ENCODE measurements around the gene PIK3R5. TPM values are rescaled to one million over a fixed set of nuclear protein-coding genes. Genes with fewer than 3 reads are reported as not detected.

Gene PIK3R5
- polyA plus RNA-seq, 1 experiment = 0.02 TPM

DNA sequence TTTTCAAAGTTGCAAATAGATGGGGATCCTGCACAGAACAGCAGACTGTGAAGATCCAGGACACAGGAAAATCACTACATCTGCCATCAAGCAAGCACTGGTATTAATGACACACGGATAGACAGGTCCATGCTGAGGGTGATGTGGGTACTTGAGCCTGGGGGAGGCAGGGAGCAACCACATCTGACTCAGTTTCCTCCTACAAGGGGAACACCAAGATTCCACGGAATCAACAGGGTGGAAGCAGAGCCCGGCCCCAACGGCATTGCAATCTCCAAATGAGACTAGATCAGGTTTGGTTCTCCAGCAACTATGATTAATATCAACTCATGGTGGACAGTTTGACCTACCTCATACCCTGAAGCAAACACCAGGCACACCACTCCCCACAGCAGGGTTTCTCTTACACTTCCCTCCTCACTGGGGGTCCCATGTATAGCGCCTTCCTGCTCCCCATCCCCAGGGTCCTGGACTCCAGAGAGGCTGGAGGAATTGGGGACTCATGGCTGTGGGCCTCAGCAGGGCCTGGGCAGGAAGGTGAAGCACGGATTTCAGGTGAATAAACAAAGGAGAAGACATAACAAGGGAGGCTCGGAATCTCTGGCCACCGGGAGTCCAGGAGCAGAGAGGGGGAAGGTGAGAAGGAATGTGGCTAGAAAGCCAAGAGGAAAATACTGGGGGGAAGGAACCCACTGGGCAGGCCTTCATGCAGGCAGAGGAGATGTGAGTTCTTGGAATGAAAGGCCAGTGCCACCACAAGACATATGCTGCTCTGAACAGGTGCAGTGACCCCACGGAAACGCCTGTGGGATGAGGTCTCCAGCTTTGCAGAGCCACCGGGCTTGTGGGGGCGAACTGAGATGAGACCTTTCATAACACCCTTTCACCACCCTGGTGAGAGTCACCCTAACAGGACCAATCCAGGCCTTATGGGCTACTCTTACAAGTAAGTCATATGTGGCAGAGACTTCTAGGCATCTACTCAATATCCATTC is 68.6 kb downstream of the PIK3R5 start:
- ChIA-PET CTCF (interaction anchor here (3.6 kb wide), 1 partner anchor 15 kb away, joined by 20 read pairs; no protein-coding TSS in a partner anchor), POLR2A (no interaction called here)
- H3K4me3 ChIP-seq (ENCODE audit: low read depth, low read length) = no peak overlapping the region
- no peak for DNase-seq (ENCODE audit: low read depth)
- no peaks in the 10 kb centered on the region for H3K36me3 ChIP-seq (ENCODE audit: control insufficient read depth, insufficient read depth, low read length)
- H3K27me3 ChIP-seq (ENCODE audit: control insufficient read depth, insufficient read depth, low read length) = no peaks in the 10 kb centered on the region; the same call in 1 of the 2 replicates
- TF ChIP-seq, protein P1, sequence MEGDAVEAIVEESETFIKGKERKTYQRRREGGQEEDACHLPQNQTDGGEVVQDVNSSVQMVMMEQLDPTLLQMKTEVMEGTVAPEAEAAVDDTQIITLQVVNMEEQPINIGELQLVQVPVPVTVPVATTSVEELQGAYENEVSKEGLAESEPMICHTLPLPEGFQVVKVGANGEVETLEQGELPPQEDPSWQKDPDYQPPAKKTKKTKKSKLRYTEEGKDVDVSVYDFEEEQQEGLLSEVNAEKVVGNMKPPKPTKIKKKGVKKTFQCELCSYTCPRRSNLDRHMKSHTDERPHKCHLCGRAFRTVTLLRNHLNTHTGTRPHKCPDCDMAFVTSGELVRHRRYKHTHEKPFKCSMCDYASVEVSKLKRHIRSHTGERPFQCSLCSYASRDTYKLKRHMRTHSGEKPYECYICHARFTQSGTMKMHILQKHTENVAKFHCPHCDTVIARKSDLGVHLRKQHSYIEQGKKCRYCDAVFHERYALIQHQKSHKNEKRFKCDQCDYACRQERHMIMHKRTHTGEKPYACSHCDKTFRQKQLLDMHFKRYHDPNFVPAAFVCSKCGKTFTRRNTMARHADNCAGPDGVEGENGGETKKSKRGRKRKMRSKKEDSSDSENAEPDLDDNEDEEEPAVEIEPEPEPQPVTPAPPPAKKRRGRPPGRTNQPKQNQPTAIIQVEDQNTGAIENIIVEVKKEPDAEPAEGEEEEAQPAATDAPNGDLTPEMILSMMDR (IDR thresholded peaks at IDR 0.05; ENCODE audit: insufficient read depth, low read depth, low read length) = no peak

DNA sequence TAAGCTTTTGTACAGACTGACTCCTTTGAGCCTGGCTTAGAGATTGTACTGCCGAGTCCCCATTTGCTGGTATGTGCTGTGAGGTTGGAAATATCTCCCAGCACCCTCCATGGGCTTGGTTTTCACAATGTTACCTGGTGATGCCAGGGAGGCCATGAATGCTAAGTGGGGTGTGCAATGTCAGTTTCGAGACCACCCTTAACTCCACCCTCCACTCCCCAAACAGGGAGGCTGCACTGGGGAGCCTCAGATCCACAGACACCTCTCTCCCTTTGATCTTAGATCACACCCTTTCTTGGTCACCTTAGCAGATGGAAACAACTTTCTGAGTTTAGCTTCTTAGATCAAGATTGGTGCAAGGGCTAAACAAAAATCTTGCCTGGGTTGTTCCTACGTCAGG is 69.4 kb downstream of the PIK3R5 start:
- ChIA-PET CTCF (interaction anchor here (1.2 to 3.6 kb wide), 8 partner anchors 16 to 486 kb away, joined by 3 to 27 read pairs (median 6); no protein-coding TSS in a partner anchor), POLR2A (no interaction called here)
- H3K36me3 ChIP-seq (ENCODE audit: control insufficient read depth, insufficient read depth, low read length) = no peaks in the 10 kb centered on the region
- no peak for DNase-seq (ENCODE audit: low read depth)
- TF ChIP-seq, protein P1 (IDR thresholded peaks at IDR 0.05; ENCODE audit: insufficient read depth, low read depth, low read length) = no peak
- H3K27me3 ChIP-seq (ENCODE audit: control insufficient read depth, insufficient read depth, low read length) = no peaks in the 10 kb centered on the region; the same call in 1 of the 2 replicates
- H3K4me3 ChIP-seq (ENCODE audit: low read depth, low read length) = no peak overlapping the region

DNA sequence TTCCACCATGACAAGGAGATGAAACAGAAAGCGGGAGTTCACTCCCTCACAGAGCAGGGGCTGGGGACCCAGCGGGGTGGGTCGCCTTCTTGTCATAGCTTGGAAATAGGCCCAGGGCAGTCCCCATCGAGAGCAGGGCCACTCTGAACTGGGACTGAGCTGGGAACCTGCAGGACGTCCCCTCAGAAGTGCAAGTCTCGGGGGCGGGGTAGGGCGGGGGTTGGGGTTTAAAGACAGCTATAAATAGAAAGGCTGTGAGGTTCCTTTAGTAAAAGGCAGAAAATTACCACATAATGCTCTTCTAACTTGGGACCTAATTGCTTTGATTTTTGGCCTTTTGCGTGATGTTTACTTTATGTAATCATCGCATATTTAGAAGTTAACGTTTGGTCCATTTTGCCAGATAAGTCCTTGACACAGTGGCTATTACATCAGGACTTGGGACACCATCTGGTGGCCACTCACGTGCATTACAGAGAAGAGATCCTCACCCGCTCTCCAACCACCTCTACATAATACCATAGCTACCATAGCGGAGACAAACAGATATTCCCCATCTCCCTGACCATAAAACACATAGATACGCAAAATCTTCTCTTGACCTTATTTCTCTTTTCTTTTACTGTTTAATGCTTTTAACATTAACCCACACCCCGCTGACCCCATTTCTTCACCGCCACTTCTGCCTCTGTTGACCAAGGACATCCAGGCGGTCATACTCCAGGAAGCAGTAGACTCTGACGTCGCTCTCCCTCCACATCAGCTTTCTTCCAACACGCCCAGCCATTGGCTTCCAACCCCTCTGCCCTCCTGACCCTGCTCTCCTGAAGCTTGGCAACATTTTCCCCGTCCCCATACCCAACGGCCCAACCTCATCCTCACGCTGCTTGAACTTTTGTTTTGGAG is 70.6 kb downstream of the PIK3R5 start:
- TF ChIP-seq, protein P1 (IDR thresholded peaks at IDR 0.05; ENCODE audit: insufficient read depth, low read depth, low read length) = peak; percentile 78
- no peak overlapping the region for H3K4me3 ChIP-seq (ENCODE audit: low read depth, low read length)
- ChIA-PET POLR2A (no interaction called here), CTCF (interaction anchor here (0.5 to 3.6 kb wide), 21 partner anchors 12 to 512 kb away, joined by 3 to 27 read pairs (median 4); no protein-coding TSS in a partner anchor)
- no peaks in the 10 kb centered on the region; the same call in 1 of the 2 replicates for H3K27me3 ChIP-seq (ENCODE audit: control insufficient read depth, insufficient read depth, low read length)
- H3K36me3 ChIP-seq (ENCODE audit: control insufficient read depth, insufficient read depth, low read length) = no peaks in the 10 kb centered on the region
- peak; percentile 7 for DNase-seq (ENCODE audit: low read depth)

DNA sequence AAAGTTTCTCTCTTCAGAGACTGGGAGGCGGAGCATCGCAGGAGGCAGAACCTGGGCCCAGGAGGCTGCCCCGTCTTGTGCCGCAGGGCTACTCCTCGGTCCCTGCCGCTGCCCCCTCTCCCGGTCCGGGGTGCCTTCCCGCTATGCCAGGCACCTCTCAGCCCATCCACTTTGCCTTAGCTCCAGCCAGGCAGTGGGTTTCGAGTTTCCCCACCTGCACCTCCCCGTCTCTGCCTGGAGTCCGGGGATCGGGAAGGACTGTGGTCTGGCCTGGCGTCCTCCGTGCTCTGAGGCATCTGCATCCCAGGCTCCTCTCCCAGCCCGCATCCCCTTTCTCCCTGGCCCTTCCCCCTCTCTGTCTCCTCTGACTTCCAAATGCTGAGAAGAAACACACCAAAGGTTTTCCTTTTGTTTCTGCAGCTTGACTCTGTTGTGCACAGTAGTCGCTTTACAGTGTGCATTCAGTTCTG is 71.3 kb downstream of the PIK3R5 start:
- DNase-seq (ENCODE audit: low read depth) = no peak
- ChIA-PET POLR2A (interaction anchor here (0.6 kb wide), 1 partner anchor 146 kb away, joined by 5 read pairs; no protein-coding TSS in a partner anchor), CTCF (interaction anchor here (0.5 to 3.6 kb wide), 12 partner anchors 12 to 399 kb away, joined by 3 to 27 read pairs (median 5); no protein-coding TSS in a partner anchor)
- Histone ChIP-seq H3K36me3 (ENCODE audit: control insufficient read depth, insufficient read depth, low read length) (no peaks in the 10 kb centered on the region), H3K27me3 (ENCODE audit: control insufficient read depth, insufficient read depth, low read length) (no peaks in the 10 kb centered on the region; the same call in 1 of the 2 replicates), H3K4me3 (ENCODE audit: low read depth, low read length) (no peak overlapping the region)
- TF ChIP-seq, protein P1 (IDR thresholded peaks at IDR 0.05; ENCODE audit: insufficient read depth, low read depth, low read length) = no peak
